ENCODE measurements around the gene P2RY6. TPM values are rescaled to one million over a fixed set of nuclear protein-coding genes. Genes with fewer than 3 reads are reported as not detected.
"Not testable (repeated sequence)": the region's sequence is repeated elsewhere in the genome, so short reads cannot be mapped to it uniquely, and the experiment has no call there.

The P2RY6 gene, protein sequence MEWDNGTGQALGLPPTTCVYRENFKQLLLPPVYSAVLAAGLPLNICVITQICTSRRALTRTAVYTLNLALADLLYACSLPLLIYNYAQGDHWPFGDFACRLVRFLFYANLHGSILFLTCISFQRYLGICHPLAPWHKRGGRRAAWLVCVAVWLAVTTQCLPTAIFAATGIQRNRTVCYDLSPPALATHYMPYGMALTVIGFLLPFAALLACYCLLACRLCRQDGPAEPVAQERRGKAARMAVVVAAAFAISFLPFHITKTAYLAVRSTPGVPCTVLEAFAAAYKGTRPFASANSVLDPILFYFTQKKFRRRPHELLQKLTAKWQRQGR
- 0.33 TPM in 1 of 2 replicates, not detected in the other for total RNA-seq (2014; rRNA removed; shearing (Covaris generic))
- polyA plus RNA-seq (2015; cell fraction: cytosol; rRNA removed) = 0.94 and 1.4 TPM in 2 replicates
- polyA plus RNA-seq (2015; cell fraction: nucleus; rRNA removed) = 0.26 and 1.6 TPM in 2 replicates

GRCh38 chr11:73271936-73272679 is at the start of gene P2RY6:
Gene P2RY6, plus strand, starts transcription at chr11:73272338. Its CDS starts 24,181 bp downstream, at chr11:73296519.
- DNase-seq (ENCODE audit: low read depth) = peak; percentile 78

DNA sequence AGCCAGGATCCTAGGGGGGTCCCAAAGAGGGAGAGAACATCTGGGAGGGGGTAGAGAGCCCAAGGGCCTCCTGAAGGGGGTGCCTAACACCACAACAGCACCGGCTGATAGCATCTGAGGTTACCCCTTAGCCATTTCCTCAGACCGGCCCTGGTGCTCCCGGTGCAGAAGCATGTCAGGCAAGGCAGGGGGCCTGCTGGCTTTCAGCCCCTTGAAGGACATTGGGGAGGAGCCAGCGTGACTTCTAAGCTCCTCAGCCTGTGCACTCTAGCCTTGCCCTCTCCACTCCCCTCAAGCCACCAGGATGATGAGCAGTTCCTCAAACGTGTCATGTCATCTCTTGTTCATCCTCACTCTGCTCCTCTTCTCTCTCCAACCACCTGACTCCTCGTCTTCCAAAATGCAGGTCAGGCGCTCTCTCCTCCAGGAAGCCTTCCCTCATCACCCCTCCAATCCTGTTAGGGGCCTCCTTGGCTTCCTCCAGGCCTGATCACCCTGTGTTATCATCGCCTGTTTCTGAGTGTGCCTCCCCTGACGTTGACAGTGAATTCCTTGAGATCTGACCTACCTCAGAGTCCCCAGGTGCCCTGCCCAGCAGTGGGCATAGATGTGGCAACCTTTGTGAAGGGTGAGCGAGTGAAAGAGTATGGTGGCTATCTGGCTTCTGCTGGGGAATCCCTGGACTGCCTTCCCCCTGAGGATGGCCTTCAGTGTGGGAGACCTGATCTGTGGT is 48.0 kb upstream of the P2RY6 start:
- DNase-seq (ENCODE audit: low read depth) = no peak

DNA sequence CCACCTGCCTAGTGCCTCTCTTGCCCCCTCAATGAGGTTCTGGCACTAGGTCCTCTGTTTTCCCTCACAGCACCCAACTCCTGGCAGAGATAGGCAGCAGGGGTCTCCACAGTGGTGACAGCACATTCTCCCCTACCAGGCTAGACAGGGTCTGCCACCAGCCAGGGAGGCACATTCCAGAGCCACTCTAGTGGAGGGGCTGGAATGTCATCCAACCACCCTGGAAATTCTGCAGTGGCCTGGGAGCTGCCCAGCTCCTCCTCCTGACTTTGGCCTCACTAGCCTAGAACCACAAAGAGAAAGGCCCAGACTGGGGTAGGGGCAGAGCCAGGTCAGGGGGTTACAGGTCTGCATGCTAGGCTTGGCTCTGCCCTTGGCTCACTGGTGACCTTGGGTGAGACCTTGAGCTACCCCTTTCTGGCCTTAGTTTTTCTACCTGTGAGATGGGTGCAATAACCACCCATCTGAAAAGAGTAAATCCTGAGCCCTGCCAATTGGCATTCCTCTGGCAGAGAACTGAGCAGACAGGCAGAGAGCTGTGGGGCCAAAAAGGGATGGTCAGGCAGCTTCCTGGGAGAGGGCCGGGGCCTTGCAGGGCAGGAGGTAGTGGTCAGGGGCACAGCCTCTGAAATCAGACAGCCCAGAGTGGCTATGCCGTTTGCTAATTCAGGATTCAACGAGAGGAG is 47.0 kb upstream of the P2RY6 start:
- no peak for DNase-seq (ENCODE audit: low read depth)

DNA sequence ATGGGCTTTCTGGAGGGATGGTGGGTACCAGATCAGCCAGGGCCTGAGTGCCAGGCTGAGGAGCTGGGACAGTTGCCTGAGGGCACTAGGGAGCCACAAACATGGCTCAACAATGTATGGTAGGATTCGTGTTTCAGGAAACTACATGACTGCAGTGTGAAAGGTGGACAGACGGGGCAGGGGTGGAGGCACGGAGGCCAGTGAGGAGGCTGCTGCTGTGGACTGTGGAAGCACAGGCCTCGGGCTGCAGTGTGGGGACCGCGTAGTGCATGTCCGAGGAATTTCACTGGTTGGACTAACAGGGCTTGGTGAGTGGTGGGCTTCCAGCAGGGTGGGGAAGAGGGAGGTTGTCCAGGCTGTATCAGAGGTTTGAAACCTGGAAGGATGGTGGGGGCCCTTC is 46.3 kb upstream of the P2RY6 start:
- DNase-seq (ENCODE audit: low read depth) = no peak

GRCh38 chr11:73226297-73227006 is 45.7 kb upstream of the P2RY6 start:
- DNase-seq (ENCODE audit: low read depth) = no peak

DNA sequence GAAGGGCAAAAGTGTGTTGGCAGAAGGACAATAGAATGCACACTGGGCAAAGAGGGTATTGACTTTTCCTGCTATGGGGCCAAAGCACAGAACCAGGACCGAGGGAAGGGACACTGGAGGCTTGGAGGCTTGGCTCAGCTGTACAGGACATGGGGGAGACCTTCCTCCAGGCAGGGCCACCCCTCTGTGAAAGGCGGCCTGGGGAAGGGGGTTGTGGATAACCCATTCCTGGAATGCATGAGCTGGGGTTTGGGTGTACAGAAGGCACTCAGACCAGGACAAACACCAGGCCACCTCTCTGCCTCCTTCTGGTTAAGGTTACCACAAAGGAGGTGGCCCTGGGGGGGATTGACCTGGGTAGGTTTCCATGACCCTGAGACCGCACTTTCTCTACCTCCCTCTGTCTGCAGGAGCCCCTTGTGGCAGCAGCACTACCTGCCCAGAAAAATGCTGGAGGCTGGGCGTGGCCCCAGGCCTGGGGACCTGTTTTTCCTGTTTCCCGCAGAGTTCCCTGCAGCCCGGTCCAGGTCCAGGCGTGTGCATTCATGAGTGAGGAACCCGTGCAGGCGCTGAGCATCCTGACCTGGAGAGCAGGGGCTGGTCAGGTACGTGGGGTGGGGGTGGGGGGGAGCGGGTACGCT is 44.4 kb upstream of the P2RY6 start:
- DNase-seq (ENCODE audit: low read depth) = no peak

DNA sequence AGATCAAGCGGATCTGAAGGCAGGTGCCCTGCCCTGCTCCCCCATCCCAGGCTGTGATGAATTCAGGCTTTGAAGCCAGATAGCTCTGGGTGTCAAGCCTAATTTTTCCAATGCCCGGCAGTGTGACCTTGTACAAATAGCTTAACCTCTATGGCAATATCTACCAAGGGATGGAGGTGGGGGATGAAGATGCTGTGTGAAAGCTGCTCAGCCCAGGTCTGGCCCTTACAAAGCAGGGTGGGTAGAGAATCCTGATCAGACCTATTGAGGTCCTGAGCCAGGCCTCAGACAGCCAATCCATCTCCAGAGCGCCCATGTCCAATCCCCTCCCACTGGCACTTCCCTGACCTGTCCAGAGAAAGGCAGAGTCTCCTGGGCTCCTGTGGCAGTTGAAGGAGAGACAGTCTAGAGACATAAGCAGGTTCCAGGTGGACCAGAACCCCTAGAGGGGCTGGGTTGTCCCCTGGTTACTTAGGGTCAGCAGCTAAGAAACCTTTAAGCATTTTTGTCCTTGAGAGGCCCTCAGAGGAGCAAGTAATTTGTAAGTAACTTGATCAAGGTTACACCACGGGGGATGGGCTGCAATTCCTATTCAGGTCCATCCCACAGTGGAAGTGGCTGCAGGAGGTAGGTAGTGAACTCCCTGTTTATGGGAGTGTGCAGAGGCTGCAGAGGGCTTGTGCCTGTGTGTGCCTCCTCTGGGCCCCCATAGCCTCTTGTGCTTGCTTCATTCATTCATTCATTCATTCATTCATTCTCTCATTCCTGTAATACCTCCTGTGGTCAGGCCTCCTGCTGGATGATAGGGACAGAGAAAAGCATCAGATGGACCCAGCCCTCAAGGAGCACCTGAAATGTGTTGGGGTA is 43.6 kb upstream of the P2RY6 start:
- no peak for DNase-seq (ENCODE audit: low read depth)

DNA sequence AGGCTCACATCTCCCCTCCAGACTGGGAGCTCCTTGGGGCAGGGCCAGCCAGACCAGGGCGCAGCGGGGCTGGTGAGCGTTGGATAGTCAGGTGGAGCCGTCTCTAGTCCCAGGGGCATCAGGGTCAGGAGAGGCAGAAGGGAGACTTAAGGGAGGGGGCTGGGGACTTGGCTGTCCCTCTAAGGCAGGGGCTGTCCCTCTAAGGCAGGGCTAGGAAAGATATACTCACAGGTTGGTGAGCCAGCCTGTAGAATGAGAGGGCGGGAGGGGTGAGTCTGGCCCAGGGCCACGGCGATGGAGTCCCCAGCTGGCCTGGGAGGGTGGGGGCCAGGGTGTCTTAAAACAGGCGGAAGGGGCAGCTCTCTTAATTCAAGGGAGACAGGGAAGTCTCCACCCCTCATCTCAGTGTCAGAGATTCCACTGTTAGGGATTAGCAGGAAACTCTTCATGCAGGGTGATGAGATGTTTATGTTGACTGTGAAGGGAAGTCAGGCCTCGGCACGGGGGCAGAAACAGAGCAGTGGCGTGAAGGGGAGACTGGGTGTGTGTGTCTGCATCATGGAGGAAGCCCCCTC is 42.7 kb upstream of the P2RY6 start:
- no peak for DNase-seq (ENCODE audit: low read depth)

DNA sequence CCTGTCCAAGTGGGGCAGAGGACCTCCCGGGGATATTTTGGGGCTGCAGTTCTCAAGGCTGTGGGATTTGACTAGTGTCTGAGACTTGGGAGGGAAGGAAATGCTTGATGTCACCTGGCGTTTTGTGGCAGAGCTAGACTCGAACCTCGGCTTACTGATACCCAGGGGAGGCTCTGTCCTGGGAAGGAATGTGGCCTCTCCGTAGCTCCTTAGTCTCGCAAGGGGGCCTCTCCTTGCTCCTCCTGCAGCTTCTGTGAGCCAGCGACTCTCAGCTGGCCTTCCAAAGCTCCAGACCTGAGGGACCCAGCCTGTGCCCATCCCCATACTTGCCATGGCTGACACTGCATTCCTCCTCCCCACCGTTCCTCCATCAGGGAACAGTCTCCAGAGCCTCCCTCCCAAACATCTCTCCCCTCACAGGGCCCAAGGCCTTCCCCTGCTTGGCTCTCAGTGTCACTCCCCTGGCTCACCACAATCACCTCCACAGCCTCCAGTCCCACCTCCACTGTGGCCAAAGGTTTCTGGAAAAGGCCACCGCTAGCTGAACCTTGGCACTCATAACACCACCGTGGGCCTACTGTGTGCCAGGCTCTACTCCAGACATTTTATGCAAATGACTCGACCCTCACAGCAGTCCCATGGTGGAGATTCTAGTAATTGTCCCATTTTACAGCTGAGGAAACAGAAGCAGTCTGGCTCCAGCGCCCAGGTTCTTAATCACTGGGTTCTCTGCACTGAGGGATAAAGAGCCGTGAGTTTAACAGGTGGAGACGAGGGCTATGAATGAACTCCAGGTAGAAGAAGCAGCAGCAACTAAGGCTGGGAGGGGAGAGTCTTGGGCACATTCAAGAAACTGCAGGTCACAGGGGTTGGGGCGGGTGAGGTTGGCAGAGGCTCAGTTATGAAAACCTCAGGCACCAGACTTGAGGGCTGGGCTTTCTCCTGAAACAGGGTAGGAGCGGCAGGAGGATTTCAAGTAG is 42.0 kb upstream of the P2RY6 start:
- DNase-seq (ENCODE audit: low read depth) = no peak

DNA sequence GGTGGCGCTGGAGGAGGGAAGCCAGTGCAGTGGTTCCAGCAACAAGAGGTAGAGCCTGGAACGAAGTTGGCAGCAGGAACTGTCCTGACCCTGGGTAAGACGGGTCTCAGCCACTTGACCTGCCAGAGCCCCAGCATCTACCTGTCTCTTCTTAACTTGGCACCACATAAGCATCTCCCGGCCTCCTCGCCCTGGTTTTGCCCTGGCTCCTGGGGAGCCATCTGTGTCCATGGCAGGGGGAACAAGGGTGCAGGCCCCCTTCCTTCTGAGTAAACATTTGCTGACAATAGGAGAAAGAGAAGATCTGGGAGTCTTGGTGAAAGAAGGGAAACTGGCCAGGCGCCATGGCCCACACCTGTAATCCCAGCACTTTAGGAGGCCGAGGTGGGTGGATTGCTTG is 41.2 kb upstream of the P2RY6 start:
- no peak for DNase-seq (ENCODE audit: low read depth)

- DNase-seq (ENCODE audit: low read depth) = not testable (repeated sequence)
Measured at GRCh38 chr11:73232487-73232886, 39.7 kb upstream of the P2RY6 start.

GRCh38 chr11:73233211-73233610 is 38.9 kb upstream of the P2RY6 start:
- DNase-seq (ENCODE audit: low read depth) = no peak

DNA sequence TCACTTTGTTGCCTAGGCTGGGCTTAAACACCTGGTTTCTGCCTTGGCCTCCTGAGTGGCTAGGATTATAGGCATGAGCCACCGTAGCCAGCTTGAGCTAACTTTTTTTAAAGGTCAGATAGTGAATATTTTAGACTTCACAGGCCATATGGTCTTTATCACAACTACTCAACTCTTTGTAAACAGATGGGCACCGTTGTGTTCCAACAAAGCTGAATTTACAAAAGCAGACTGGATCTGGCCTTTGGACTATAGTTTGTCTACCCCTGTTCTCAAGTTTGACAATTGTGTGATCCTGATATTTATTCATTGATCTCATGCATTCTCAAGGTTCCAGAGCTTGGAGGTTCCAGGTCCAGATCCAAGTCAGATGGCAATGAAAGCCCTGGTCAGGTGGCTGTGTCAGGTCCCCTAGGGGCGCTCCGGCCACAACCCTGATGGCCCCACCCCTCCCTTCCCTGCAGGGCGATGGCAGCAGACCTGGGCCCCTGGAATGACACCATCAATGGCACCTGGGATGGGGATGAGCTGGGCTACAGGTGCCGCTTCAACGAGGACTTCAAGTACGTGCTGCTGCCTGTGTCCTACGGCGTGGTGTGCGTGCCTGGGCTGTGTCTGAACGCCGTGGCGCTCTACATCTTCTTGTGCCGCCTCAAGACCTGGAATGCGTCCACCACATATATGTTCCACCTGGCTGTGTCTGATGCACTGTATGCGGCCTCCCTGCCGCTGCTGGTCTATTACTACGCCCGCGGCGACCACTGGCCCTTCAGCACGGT is 38.3 kb upstream of the P2RY6 start:
- DNase-seq (ENCODE audit: low read depth) = no peak

DNA sequence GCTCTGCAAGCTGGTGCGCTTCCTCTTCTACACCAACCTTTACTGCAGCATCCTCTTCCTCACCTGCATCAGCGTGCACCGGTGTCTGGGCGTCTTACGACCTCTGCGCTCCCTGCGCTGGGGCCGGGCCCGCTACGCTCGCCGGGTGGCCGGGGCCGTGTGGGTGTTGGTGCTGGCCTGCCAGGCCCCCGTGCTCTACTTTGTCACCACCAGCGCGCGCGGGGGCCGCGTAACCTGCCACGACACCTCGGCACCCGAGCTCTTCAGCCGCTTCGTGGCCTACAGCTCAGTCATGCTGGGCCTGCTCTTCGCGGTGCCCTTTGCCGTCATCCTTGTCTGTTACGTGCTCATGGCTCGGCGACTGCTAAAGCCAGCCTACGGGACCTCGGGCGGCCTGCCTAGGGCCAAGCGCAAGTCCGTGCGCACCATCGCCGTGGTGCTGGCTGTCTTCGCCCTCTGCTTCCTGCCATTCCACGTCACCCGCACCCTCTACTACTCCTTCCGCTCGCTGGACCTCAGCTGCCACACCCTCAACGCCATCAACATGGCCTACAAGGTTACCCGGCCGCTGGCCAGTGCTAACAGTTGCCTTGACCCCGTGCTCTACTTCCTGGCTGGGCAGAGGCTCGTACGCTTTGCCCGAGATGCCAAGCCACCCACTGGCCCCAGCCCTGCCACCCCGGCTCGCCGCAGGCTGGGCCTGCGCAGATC is 37.5 kb upstream of the P2RY6 start:
- DNase-seq (ENCODE audit: low read depth) = no peak

DNA sequence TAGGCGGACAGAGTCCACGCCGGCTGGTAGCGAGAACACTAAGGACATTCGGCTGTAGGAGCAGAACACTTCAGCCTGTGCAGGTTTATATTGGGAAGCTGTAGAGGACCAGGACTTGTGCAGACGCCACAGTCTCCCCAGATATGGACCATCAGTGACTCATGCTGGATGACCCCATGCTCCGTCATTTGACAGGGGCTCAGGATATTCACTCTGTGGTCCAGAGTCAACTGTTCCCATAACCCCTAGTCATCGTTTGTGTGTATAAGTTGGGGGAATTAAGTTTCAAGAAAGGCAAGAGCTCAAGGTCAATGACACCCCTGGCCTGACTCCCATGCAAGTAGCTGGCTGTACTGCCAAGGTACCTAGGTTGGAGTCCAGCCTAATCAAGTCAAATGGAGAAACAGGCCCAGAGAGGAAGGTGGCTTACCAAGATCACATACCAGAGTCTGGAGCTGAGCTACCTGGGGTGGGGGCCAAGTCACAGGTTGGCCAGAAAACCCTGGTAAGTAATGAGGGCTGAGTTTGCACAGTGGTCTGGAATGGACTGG is 36.8 kb upstream of the P2RY6 start:
- DNase-seq (ENCODE audit: low read depth) = no peak

Data from HT1080 (cell line).